LHCN-M2 (cell line): ENCODE measurements around the gene PMIS2. TPM values are rescaled to one million over a fixed set of nuclear protein-coding genes. Genes with fewer than 3 reads are reported as not detected.

ENCODE experiments used
- DNase-seq: peaks from one replicate; pipeline ENCODE4 v3.0.0-alpha.2; 2012; ENCODE audit warnings: low read depth
- total RNA-seq: library from RNA; depleted of rRNA; stranded (reverse); fragments of >200 nt; gene quantifications from 2 replicates; pipeline ENCODE4 v1.2.3, GENCODE V29; 2014

The PMIS2 gene
- total RNA-seq, 1 experiment from 2014 or later = not detected

DNA sequence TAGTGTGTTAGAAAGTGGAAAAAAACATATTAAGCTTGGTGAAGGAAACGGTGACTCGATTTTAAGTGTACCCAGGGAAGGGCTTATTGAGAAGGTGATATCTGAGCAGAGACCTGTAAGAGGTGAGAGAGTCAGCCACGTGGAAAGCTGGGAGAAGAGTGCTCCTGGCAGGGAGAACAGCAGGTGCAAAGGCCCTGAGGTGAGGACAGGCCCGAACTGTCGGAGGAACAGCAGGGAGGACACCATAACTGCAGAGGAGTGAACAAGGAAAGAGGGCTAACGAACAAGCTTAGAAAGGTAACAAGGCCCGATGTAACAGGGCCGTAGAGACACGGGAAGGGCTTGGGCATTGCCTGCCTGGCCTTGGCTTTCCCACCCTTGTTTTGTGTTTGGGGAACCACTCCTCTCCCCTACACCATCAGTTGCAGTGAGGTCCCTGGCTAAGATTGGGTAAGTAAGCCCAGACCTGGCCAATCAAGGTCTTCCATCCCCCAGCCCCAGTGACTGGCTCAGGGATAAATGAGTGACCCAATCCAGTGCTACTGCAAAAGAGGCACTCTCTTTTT, 29.9 kb upstream of the PMIS2 start:
- DNase-seq = no peak

DNA sequence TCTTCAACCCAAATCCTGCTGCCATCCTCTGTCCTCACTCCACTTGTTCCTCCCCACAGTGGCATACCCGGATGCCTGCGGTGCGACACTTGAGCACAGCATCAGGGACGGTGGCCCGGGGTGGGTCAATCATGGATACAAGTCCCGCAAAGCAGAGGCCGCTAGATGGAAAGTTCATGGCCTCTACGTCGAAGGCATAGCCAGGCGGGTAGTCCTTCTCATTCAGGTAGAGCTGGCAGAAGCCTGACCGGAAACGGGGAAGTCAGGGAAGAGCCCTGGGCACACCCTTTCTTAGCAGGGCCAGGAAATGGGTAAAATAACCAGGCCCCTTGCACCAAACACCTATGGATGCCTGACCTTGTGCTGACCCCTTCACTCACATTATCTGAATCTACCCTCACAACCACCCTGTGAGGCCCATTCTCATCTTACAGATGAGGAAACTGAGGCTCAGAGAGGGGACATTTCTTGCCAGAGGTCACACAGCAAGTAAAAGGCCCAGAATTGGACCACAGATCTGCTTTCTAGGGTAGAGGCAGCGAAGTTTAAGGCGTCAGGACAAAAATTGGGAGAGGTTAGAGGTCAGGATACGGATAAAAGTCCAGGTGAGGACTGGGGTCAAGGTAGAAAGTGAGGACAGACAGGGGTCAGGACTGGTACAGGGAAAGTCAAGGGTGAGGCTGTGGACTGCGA, 29.0 kb upstream of the PMIS2 start:
- DNase-seq = no peak

DNA sequence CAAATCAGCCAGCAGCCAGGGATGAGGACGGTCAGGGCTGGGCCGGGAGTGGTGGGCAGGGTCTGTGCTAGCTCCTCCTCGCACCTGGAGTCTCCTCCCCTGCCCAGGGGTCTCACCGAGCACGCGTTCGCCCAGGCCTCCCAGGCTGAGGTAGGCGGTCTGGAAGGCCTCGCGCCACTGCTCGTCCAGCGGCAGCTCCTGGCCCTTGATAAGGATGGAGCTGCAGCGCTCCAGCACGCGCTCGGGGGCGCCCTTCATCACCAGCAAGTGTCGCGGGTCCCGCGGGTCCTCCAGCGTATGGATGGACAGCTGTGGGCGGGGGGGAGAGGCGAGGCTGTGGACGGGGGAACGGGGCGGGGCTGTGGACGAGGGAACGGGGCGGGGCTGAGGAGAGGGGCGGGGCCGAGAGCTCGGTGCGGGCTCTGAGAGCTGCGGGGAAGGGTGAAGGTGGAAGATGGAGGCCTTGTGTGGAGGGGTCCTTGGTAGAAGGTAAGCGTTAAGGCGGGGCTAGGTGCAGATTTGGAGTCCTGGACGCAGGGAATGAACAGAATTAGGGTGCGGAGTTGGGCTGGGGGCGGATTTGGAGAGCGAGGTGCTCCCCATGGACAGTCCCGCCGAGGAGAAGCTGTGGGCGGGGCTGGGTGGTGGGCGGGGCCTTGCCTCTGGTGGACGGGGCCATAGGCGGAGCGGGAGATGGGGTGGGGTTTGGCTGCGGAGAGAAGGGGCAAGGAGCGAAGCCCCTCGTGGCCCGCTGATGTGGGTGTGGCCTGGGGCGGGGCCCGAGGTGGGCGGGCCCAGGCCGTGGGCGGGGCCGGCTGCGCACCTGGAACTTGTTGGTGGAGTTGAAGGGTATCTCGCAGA, 28.2 kb upstream of the PMIS2 start:
- DNase-seq = peak; percentile 11

DNA sequence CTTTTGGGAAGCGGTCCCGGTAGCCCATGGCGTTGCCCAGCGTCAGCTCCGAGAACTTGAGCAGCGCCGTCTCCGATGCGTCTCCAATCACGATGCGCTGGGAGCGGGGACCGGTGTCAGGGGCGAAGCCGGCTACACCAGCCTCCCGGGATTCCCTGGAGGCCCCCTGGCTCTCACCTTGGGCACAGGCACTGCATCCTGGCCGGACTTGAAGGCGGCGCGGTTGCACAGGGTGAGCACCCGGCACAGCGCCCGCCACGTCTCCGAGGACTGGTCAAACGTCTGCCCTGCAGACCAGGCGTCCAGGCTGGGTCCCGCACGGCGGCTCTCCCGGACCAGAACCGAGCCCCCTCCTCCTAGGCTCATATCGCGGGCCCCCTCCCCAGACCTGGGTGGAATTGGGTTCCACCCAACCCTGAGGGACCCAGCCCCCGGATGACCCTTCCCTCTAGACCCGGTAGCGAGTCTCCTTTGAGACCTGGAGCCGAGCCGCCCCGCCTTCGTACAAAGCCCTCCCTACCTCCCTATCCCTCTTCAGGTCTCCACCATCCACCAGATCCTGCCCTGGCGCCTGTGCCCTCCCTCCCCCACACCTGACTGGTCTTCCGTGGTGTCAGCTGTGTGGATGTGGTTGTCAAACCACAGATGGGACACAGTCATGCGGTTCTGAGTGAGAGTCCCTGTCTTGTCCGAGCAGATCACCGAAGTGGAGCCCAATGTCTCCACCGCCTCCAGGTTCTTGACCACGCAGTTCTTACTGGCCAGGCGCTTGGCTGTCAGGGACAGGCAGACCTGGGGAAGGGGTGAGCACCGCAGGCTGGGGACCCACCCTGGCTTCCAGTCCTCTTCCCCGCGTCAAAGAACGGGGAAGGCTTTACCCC, 27.3 kb upstream of the PMIS2 start:
- no peak for DNase-seq

DNA sequence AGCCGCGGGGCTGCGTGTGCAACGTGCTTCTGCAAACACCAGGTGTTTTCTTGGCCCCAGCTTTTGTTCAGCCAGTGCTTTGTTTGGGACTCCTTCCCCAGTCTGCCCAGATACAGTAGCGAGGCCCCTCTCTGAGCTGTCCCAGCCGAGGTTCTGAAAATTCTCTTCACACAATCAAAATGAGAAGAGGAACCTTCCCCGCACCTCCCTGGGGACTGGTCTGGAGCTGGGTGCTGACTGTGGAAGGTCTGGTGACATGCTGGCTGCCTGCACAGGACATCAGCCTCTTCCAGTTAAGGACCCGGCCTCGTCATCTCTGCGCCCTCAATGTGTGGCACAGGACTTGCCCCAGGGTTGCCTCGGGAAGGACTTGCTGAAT, 26.7 kb upstream of the PMIS2 start:
- DNase-seq = no peak

DNA sequence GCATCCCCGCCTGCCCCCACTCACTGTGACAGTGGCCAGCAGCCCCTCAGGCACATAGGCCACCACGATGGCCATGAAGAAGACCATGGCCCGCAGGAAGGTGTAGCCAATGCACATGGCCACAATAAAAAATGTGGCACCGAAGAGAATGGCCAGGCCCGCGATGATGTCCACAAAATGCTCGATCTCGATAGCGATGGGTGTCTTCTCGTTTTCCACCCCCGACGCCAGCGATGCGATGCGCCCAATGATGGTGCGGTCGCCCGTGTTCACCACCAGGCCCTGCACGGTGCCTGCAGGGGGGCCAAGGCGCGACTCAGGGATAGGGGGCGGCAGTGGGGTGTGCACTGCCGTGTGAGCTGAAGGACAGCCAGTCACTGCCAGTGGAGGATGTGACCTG, 26.2 kb upstream of the PMIS2 start:
- DNase-seq = no peak

DNA sequence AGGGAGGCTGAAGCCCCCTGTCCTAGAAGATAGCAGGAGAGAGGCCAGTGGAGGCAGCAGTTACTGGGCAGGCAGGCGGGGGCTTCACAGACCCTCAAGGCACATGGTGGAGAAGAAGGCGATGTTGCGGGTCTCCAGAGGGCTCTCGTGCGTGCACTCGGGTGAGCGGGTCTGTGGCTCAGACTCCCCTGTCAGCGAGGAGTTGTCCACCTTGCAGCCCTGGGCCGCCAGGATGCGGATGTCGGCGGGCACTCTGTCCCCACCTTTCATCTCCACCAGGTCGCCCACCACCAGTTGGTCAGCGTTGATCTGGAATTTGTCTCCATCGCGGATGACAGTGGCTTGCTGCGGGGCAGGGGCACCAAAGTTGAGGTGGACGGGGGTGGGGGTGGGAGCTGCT, 25.7 kb upstream of the PMIS2 start:
- DNase-seq = no peak

DNA sequence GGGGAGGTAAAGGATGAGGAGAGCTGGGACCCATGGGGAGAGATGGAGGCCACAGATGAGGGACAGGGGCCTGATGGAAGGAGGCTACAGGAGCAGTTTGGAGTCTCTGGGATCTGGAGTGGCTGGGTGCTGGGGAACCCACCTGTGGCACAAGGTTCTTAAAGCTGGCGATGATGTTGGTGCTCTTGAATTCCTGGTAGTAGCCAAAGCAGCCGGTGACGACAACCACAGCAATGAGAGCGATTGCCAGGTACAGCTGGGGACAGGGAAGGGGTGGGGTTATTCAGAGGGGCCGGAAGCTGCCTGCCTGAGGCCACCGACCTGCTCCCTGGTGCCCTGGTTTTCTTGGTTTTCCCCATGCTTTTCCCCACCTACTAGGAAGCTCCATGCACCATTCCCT, 25.3 kb upstream of the PMIS2 start:
- no peak for DNase-seq

DNA sequence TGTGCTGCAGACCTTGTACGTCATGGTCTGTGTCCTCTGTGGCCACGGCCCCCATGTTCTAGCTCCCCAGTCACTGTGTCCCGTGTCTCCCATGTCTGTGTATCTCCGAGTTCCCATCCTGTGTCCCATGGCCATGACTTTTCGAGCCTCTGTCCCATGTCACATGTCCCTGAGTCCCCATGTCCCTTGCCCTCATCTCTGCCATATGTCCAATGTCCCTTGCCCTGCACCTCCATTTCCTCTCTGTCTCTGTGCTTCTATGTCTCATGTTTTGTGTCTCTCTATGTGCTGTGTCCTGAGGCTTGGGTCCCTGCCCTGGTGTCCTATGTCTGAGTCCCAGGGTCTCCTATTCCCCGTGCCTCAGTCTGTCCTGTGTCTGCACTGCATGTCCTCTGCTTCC, 24.5 kb upstream of the PMIS2 start:
- DNase-seq = no peak

DNA sequence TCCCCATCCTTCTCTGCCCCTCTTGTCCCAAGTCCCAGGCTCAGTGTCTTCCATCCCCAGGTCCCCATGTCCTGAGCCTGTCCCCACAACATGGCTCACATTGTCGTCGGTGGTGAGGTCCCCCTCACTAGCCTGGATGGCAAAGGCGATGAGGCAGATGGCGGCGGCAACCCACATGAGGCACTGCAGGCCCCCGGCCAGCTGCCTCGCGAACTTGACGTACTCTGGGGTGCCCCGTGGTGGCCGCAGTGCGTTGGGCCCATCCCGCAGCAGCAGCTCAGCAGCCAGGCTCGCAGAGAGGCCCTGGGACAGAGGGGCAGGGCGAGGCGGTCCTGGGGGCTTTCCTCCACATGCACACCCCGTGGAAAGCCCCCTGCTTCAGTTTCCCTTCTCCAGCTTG, 23.6 kb upstream of the PMIS2 start:
- DNase-seq = no peak

DNA sequence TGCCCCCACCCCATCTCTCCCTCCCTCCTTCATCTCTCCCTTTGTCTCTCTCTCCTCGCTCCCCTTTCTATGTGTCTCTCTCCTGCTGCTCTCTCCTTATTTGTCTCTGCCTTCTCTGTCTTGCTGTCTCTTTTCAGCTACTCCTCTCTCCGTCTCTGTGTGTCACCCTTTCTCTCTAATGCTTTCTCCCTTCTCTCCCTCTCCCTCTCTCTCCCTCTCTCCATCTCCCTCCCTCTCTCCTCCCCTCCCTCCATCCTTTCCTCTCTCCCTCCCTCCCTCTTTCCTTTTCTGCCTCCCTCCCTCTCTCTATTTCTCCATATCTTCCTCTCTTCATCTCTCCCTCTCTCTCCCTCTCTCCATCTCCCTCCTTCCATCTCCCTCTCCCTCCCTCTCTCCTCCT, 23.2 kb upstream of the PMIS2 start:
- no peak for DNase-seq

DNA sequence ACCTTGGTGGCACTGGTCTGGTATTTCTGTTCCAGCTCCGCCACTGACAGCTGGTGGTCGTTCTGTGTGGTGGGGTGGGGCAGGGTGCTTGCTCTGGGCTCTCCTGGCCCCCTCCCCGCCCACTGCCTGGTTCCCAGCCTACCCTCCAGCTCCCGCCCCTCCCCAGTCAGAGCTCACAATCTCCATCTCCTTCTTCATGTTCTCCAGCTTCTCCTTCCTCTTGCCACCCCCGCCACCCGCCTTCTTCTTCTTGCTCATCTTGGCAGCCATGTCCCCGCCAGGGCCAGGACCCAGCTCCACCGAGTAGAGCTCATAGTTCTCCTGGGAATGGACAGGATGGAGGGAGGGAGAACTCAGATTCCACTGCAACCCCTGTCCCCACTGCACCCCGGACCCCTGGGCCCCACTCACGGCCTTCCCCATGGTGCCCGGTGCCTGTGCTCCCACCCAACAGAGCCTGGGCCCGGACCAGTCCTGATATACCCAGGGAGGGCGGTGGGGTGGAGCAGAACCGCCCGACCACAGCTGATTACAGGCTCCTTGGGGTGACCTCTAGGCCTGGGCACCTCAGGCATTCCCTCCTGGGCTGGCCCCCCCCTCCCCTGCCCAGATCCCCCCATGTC, 22.7 kb upstream of the PMIS2 start, which contains the start of gene ATP4A:
TSS of gene ATP4A (minus strand) at position 452 of the 623 bp plus-strand sequence. CDS start at position 423, 29 bp downstream.
- no peak for DNase-seq

DNA sequence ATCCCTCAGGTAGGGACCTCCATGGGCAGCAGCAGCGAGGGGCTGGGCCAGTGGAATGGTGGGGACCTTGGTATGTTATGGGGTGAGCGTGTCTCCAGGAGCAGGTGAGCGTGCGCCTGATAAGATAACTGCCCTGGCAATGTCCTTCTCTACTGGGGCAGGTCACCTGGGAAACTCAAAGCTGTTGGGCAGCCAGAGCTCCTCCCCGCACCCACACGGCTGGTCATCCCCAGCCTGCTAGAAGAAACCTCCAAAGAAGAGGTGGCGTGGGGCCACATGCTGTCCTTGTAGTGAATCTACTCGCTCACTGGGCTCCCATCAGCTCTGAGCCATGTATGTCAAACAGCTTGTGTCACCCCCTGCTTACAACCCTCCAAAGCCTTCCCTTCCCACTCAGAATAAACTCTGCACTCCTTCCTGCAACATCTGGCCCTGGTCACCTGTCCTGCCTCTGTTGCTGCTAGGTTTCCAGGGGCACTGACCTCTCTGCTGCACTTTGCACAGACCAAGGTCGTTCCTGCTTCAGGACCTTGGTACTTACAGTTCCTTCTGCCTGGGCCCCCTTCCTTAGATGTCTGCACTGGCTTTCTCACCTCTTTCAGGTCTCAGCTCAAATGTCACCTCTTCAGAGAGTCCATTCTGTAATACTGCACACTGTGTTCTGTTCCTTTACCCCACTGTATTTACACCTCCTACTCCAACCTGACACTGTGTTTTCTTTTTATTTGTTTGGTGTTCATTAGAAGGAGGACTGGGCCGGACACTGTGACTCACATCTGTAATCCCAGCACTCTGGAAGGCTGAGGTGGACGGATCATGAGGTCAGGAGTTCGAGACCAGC, 20.7 kb upstream of the PMIS2 start:
- no peak for DNase-seq

DNA sequence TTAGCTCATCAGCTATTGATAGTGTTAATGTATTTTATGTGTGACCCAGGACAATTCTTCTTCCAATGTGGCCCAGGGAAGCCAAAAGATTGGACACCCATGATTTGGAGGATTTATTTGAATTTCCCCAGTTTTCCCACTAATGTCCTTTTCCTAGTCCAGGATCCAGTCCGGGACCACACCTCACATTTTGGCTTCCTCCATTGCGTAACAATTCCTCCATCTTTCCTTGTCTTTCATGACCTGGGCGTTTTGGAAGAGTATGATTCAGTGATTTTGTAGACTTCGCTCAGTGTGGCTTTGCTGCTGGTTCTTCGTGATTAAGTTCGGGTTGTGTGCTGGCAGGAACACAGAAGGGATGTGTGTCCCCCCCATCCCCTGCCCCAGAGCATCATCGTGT, 19.2 kb upstream of the PMIS2 start:
- no peak for DNase-seq

DNA sequence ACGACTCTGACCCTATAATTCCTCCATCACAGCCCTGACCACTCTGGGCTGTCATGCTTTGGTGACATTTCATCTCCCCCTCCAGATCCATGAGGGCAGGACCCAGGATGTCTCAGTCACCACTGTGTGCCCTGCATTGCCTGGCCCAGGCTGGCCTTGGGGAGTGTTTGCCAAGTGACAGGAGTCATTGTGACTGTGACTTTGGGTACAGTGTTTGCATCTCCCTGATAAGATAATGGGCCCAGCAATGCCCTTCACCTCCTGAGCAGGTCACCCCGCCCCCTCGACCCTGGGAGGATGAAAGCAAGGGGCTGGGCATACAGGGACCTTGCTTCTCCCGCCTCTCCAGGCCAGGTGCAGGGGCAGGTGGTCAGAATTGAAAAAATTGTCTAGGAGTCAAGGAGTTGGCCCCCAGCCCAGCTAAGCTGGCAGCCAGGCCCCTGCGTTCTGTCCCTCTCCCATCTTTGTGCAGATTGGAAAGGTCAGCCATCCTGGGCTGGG, 16.6 kb upstream of the PMIS2 start:
- DNase-seq = no peak

DNA sequence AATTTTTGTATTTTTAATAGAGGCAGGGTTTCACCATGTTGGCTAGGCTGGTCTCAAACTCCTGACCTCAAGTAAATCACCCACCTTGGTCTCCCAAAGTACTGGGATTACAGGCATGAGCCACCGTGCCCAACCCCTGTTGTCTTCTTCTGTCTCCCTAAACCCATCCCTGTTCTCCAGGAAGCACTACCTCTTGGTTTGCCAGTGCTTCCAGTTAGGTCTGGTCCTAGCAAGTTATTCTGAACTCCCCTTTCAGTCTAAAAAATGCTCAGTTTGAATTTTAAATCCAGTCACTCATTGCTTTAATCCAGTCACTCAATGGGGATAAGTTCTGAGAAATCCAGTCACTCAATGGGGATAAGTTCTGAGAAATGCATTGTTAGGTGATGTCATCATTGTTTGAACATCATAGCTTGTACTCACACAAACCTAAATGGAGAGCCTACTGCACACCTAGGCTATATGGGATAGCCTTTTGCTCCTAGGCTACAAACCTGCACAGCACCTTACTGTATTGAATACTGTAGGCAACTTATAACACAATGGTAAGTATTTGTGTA, 14.5 kb upstream of the PMIS2 start:
- DNase-seq = no peak

DNA sequence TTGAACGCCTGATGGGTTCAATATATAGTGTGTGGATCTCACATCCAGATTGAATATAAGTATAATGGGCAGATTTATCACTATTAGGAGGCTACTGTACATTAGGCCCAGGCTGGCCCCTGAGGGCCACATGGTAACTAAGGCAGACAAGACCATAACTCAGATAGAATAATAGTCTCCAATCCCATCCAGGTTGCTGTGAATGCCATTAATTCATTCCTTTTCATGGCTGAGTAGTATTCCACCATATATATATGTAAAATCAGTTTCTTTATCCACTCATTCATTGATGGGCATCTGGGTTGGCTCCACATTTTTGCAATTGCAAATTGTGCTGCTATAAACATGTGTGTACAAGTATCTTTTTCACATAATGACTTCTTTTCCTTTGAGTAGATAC, 8.1 kb upstream of the PMIS2 start:
- DNase-seq = no peak

DNA sequence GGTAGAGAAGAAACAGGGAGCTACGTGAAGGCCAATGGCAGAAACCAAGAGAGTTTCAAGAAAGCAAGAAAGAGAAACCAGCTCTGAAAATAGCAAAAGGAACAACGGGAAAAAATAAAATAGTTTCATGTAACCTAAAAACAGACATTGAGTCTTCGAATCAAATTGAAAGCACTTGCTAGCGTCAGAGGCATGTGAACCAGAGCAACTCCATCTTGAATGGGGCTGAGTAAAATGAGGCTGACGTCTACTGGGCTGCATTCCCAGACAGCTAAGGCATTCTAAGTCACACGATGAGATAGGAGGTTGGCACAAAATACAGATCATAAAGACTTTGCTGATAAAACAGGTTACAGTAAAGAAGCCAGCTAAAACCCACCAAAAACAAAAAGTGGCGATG, 7.3 kb upstream of the PMIS2 start:
- DNase-seq = no peak

DNA sequence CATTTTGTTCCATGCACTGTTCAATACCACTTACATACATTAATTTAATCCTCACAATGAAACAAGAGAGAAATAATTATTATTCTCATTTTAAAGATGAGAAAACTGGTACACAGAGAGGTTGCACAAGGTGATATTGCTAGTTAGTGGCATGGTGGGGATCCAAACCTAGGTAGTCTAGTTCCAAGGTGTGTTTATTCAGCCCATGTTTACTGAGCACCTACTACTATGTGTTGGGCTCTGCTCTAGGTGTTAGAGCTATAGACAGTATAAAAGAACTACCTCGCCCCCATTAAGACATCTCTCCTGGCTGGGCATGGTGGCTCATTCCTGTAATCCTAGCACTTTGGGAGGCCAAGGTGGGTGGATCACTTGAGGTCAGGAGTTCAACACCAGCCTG, 3.2 kb upstream of the PMIS2 start:
- no peak for DNase-seq

DNA sequence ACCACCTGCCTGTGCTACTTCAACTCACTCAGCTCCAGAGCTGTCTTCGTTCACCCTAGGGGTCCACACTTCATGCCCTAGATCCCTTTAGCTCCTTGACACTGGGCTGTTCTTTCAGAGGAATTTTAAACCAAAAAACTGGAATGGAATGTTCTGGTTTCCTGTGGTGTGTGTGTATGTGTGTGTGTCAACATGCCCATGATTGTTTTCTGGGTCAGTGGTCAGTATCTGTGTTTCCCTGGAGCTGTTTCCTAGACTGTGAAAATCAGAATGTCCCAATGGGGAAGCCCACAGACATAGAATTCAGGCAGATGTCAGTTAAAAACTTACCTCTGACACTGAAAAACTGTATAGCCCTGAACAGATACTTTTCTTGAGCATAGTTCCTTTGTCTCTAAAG, 1.3 kb downstream of the PMIS2 start:
- DNase-seq = peak; percentile 4
